GM21528 (cell line): Measurements from ENCODE around the gene U2AF2.

ENCODE experiments used
- ATAC-seq: cut with Tn5 transposase; IDR thresholded peaks from one replicate; pipeline ENCODE4 v1.9.1; 2021; ENCODE audit warnings: mild to moderate bottlenecking, moderate library complexity; ENCODE audit not compliant: unreplicated experiment, low FRiP score

U2AF2 gene

GRCh38 chr19:55654323-55654867 lies 440 bp upstream of the U2AF2 start:
- ATAC-seq, result peak; percentile 57

- no peak for ATAC-seq
These were observed 809 bp downstream of the U2AF2 start for GRCh38 chr19:55655648-55656040.

- ATAC-seq, result no peak
These were observed 1.7 kb downstream of the U2AF2 start for GRCh38 chr19:55656552-55656951.

GRCh38 chr19:55656988-55657747 lies 2.3 kb downstream of the U2AF2 start:
- no peak for ATAC-seq

- no peak for ATAC-seq
These were observed 4.1 kb downstream of the U2AF2 start for GRCh38 chr19:55658846-55659459.

GRCh38 chr19:55659822-55660221 lies 5.0 kb downstream of the U2AF2 start:
- ATAC-seq, result no peak

GRCh38 chr19:55660404-55660803 lies 5.6 kb downstream of the U2AF2 start:
- no peak for ATAC-seq

GRCh38 chr19:55660991-55661390 lies 6.2 kb downstream of the U2AF2 start:
- no peak for ATAC-seq

- no peak for ATAC-seq
These were observed 7.0 kb downstream of the U2AF2 start for GRCh38 chr19:55661826-55662225.

- ATAC-seq, result no peak
These were observed 9.2 kb downstream of the U2AF2 start for GRCh38 chr19:55663846-55664536.

- ATAC-seq, result no peak
These were observed 11.6 kb downstream of the U2AF2 start for GRCh38 chr19:55666343-55667005.

- no peak for ATAC-seq
These were observed 12.2 kb downstream of the U2AF2 start for GRCh38 chr19:55667006-55667381.

GRCh38 chr19:55667511-55667910 lies 12.7 kb downstream of the U2AF2 start:
- no peak for ATAC-seq

- no peak for ATAC-seq
These were observed 13.1 kb downstream of the U2AF2 start for GRCh38 chr19:55667958-55668357.

- no peak for ATAC-seq
These were observed 13.9 kb downstream of the U2AF2 start for GRCh38 chr19:55668603-55669348.

GRCh38 chr19:55669418-55670279 lies 14.8 kb downstream of the U2AF2 start:
- no peak for ATAC-seq

- no peak for ATAC-seq
These were observed 15.6 kb downstream of the U2AF2 start for GRCh38 chr19:55670280-55671053.

GRCh38 chr19:55671054-55671378 lies 16.2 kb downstream of the U2AF2 start:
- ATAC-seq, result no peak

- no peak for ATAC-seq
These were observed 17.6 kb downstream of the U2AF2 start for GRCh38 chr19:55672418-55672817.
